ENCODE data around the gene RYR2. TPM values are rescaled to one million over a fixed set of nuclear protein-coding genes. Genes with fewer than 3 reads are reported as not detected.

The RYR2 gene
- total RNA-seq, 2 experiments from 2014 or later: not detected

- Histone ChIP-seq H4K20me1 (ENCODE audit: insufficient read depth, low read length) (no peaks in the 10 kb centered on the region), H3K36me3 (ENCODE audit: insufficient read depth, low read length) (no peaks in the 10 kb centered on the region), H3K4me1 (ENCODE audit: insufficient read depth, low read length, poor library complexity, severe bottlenecking) (no peaks in the 10 kb centered on the region), H3K27ac (ENCODE audit: low read depth, low read length, poor library complexity, severe bottlenecking) (no peak overlapping the region), H3K79me2 (ENCODE audit: insufficient read depth, low read depth, low read length) (no peaks in the 10 kb centered on the region), H2AFZ (ENCODE audit: low read length) (no peak overlapping the region), H3K4me2 (ENCODE audit: low read length) (no peak overlapping the region), H3K9me2 (ENCODE audit: insufficient read depth, low read length) (no peaks in the 10 kb centered on the region), H3K9me3 (ENCODE audit: low read length) (no peaks in the 10 kb centered on the region), H3K4me3 (ENCODE audit: low read depth, low read length, poor library complexity, severe bottlenecking) (no peak overlapping the region)
- POLR2A ChIA-PET: no interaction called here
- no peak for DNase-seq (ENCODE audit: low spot score)
- TF ChIP-seq EZH2phosphoT487 (IDR thresholded peaks at IDR 0.05; ENCODE audit: borderline replicate concordance, low read depth, low read length) (no peak), CTCF (conservative IDR thresholded peaks at IDR 0.05; ENCODE audit: low read length) (no peak)
- CTCF ChIA-PET (ENCODE audit: unreplicated experiment): no interaction called here
- intact Hi-C loops (cut with micrococcal nuclease; ENCODE audit: unreplicated experiment): no loop called here
- BruUV-seq (replicated peaks): no TSS peak
Observed at GRCh38 chr1:237250055-237250454, 208.1 kb downstream of the RYR2 start.

GRCh38 chr1:237255071-237255470 is 213.1 kb downstream of the RYR2 start:
- H3K27ac ChIP-seq (ENCODE audit: low read depth, low read length, poor library complexity, severe bottlenecking): no peak overlapping the region
- TF ChIP-seq EZH2phosphoT487 (IDR thresholded peaks at IDR 0.05; ENCODE audit: borderline replicate concordance, low read depth, low read length) (no peak), CTCF (conservative IDR thresholded peaks at IDR 0.05; ENCODE audit: low read length) (no peak)

GRCh38 chr1:237258871-237259270 is 216.9 kb downstream of the RYR2 start:
- POLR2A ChIA-PET: interaction anchor here (0.6 kb wide), 1 partner anchor 330 kb away, joined by 3 read pairs; no protein-coding TSS in a partner anchor
- no TSS peak for BruUV-seq (replicated peaks)
- CTCF ChIA-PET (ENCODE audit: unreplicated experiment): no interaction called here
- no peak overlapping the region for H3K27ac ChIP-seq (ENCODE audit: low read depth, low read length, poor library complexity, severe bottlenecking)
- no peaks in the 10 kb centered on the region for H3K9me2 ChIP-seq (ENCODE audit: insufficient read depth, low read length)
- no peak overlapping the region for H3K4me3 ChIP-seq (ENCODE audit: low read depth, low read length, poor library complexity, severe bottlenecking)
- DNase-seq (ENCODE audit: low spot score): no peak
- H3K4me1 ChIP-seq (ENCODE audit: insufficient read depth, low read length, poor library complexity, severe bottlenecking): no peaks in the 10 kb centered on the region
- H3K9me3 ChIP-seq (ENCODE audit: low read length): no peaks in the 10 kb centered on the region
- no peaks in the 10 kb centered on the region for H3K79me2 ChIP-seq (ENCODE audit: insufficient read depth, low read depth, low read length)
- no peak overlapping the region for H3K4me2 ChIP-seq (ENCODE audit: low read length)
- no peaks in the 10 kb centered on the region for H4K20me1 ChIP-seq (ENCODE audit: insufficient read depth, low read length)
- H3K36me3 ChIP-seq (ENCODE audit: insufficient read depth, low read length): no peaks in the 10 kb centered on the region
- no peak overlapping the region for H2AFZ ChIP-seq (ENCODE audit: low read length)
- intact Hi-C loops (cut with micrococcal nuclease; ENCODE audit: unreplicated experiment): no loop called here
- no peak for TF ChIP-seq CTCF (conservative IDR thresholded peaks at IDR 0.05; ENCODE audit: low read length)
- TF ChIP-seq EZH2phosphoT487 (IDR thresholded peaks at IDR 0.05; ENCODE audit: borderline replicate concordance, low read depth, low read length): no peak

More at GRCh38 chr1:237255071-237255470, 213.1 kb downstream of the RYR2 start:
- no peak overlapping the region for H2AFZ ChIP-seq (ENCODE audit: low read length)
- POLR2A ChIA-PET: no interaction called here
- CTCF ChIA-PET (ENCODE audit: unreplicated experiment): no interaction called here
- H3K36me3 ChIP-seq (ENCODE audit: insufficient read depth, low read length): no peaks in the 10 kb centered on the region
- no peak overlapping the region for H3K4me3 ChIP-seq (ENCODE audit: low read depth, low read length, poor library complexity, severe bottlenecking)
- no peaks in the 10 kb centered on the region for H4K20me1 ChIP-seq (ENCODE audit: insufficient read depth, low read length)
- DNase-seq (ENCODE audit: low spot score): no peak
- no peak overlapping the region for H3K4me2 ChIP-seq (ENCODE audit: low read length)
- BruUV-seq (replicated peaks): no TSS peak
- H3K9me3 ChIP-seq (ENCODE audit: low read length): no peaks in the 10 kb centered on the region
- H3K4me1 ChIP-seq (ENCODE audit: insufficient read depth, low read length, poor library complexity, severe bottlenecking): no peaks in the 10 kb centered on the region
- intact Hi-C loops (cut with micrococcal nuclease; ENCODE audit: unreplicated experiment): no loop called here
- no peaks in the 10 kb centered on the region for H3K9me2 ChIP-seq (ENCODE audit: insufficient read depth, low read length)
- no peaks in the 10 kb centered on the region for H3K79me2 ChIP-seq (ENCODE audit: insufficient read depth, low read depth, low read length)
